IMR-90 (cell line): ENCODE results near the gene AMER2. TPM values are rescaled to one million over a fixed set of nuclear protein-coding genes. Genes with fewer than 3 reads are reported as not detected.

Experiments used
- ATAC-seq: fragments of 200-7000 bp; cut with Tn5 transposase; 2 replicates; pipeline ENCODE4 v1.9.1; 2020; ENCODE audit warnings: low read depth, mild to moderate bottlenecking, moderate library complexity
- BruUV-seq: library from RNA; stranded (reverse); fragments of 400-500 nt; replicated peaks from 2 replicates; lab custom pipeline; 2021; lab: Mats Ljungman, UMichigan
- CTCF ChIA-PET: fragments of 300-600 bp; formaldehyde crosslinking; extraction: SDS; loops from one replicate; lab custom pipeline; 2021; ENCODE audit warnings: antibody characterized with exemption; lab: Yijun Ruan, JAX
- POLR2A ChIA-PET: fragments of 300-600 bp; sonication (Branson Sonifier 250); formaldehyde crosslinking; loops from one replicate; lab custom pipeline; 2022; ENCODE audit warnings: antibody characterized with exemption; ENCODE audit not compliant: unreplicated experiment; lab: Charles Lee
- DNase-seq: peaks from one replicate; pipeline ENCODE4 v3.0.0; 2013
- H2AFZ ChIP-seq: replicated peaks from 2 replicates; pipeline ENCODE3; 2013; ENCODE audit warnings: low read length, mild to moderate bottlenecking; ENCODE audit not compliant: poor library complexity
- H2AK5ac ChIP-seq: 2 replicates; pipeline ENCODE4 v1.6.1; 2013; ENCODE audit warnings: low read depth, low read length, inconsistent platforms
- H2AK9ac ChIP-seq: replicated peaks from 2 replicates; pipeline ENCODE3; 2013; ENCODE audit warnings: mild to moderate bottlenecking, low read depth, low read length, moderate library complexity; ENCODE audit not compliant: poor library complexity
- H2BK120ac ChIP-seq: 2 replicates; pipeline ENCODE4 v1.6.1; 2013; ENCODE audit warnings: low read depth, low read length, inconsistent platforms
- H2BK15ac ChIP-seq: 3 replicates; pipeline ENCODE4 v1.6.1; 2013; ENCODE audit warnings: low read depth, low read length, inconsistent platforms
- H2BK20ac ChIP-seq: 2 replicates; pipeline ENCODE4 v1.6.1; 2013; ENCODE audit warnings: low read depth, mild to moderate bottlenecking, inconsistent platforms, low read length, moderate library complexity
- H2BK5ac ChIP-seq: 2 replicates; pipeline ENCODE4 v1.6.1; 2013; ENCODE audit warnings: mild to moderate bottlenecking, low read depth, low read length, inconsistent platforms; ENCODE audit not compliant: poor library complexity, severe bottlenecking
- H3K14ac ChIP-seq: replicated peaks from 2 replicates; pipeline ENCODE4 v1.6.1; 2013; ENCODE audit warnings: low read depth, low read length, inconsistent platforms
- H3K18ac ChIP-seq: 2 replicates; pipeline ENCODE4 v1.6.1; 2013; ENCODE audit warnings: low read depth, low read length, control low read depth
- H3K23ac ChIP-seq: 2 replicates; pipeline ENCODE4 v1.6.1; 2013; ENCODE audit warnings: low read depth, low read length, inconsistent platforms
- H3K27ac ChIP-seq: 2 replicates; pipeline ENCODE4 v1.5.1; 2013; ENCODE audit warnings: mild to moderate bottlenecking, control low read depth, low read length; ENCODE audit not compliant: insufficient read depth
- H3K27me3 ChIP-seq: 2 replicates; pipeline ENCODE4 v1.6.1; 2013; ENCODE audit warnings: low read length; ENCODE audit not compliant: control insufficient read depth, insufficient read depth
- H3K36me3 ChIP-seq: 2 replicates; pipeline ENCODE4 v1.6.1; 2013; ENCODE audit warnings: low read length, mixed read lengths; ENCODE audit not compliant: control insufficient read depth, insufficient read depth
- H3K4ac ChIP-seq: 2 replicates; pipeline ENCODE4 v1.6.1; 2013; ENCODE audit warnings: low read depth, low read length, inconsistent platforms
- H3K4me1 ChIP-seq: 2 replicates; pipeline ENCODE4 v1.6.1; 2013; ENCODE audit warnings: low read length, mixed read lengths; ENCODE audit not compliant: control insufficient read depth, insufficient read depth
- H3K4me2 ChIP-seq: 2 replicates; pipeline ENCODE4 v1.6.1; 2013; ENCODE audit warnings: low read depth, mild to moderate bottlenecking, control low read depth, low read length, moderate library complexity
- H3K4me3 ChIP-seq: 2 replicates; pipeline ENCODE4 v1.5.1; 2013; ENCODE audit warnings: low read depth, mild to moderate bottlenecking, control low read depth, low read length, moderate library complexity; ENCODE audit not compliant: insufficient read depth
- H3K56ac ChIP-seq: 2 replicates; pipeline ENCODE4 v1.6.1; 2013; ENCODE audit warnings: low read length, inconsistent platforms; ENCODE audit not compliant: insufficient read depth; ENCODE audit errors: extremely low read depth
- H3K79me1 ChIP-seq, 2 experiments: 2 replicates each; pipeline ENCODE4 v1.6.1; 2013; ENCODE audit warnings: low read length in 2 of 2, inconsistent platforms in 1 of 2, low read depth in 1 of 2
- H3K9ac ChIP-seq: 2 replicates; pipeline ENCODE4 v1.6.1; 2013; ENCODE audit warnings: low read depth, low read length, control low read depth
- H3K9me1 ChIP-seq: 2 replicates; pipeline ENCODE4 v1.6.1; 2013; ENCODE audit warnings: low read length, inconsistent platforms; ENCODE audit not compliant: insufficient read depth
- H3K9me3 ChIP-seq: 2 replicates; pipeline ENCODE4 v1.6.1; 2013; ENCODE audit warnings: low read length; ENCODE audit not compliant: control insufficient read depth, insufficient read depth
- H4K20me1 ChIP-seq: 2 replicates; pipeline ENCODE4 v1.6.1; 2013; ENCODE audit warnings: low read length, inconsistent platforms; ENCODE audit not compliant: insufficient read depth
- H4K5ac ChIP-seq: 2 replicates; pipeline ENCODE4 v1.6.1; 2013; ENCODE audit warnings: mild to moderate bottlenecking, low read depth, low read length, control low read depth
- H4K8ac ChIP-seq, 2 experiments: 2 replicates each; pipeline ENCODE4 v1.6.1; 2013; ENCODE audit warnings: low read depth in 2 of 2, low read length in 2 of 2, control low read depth in 1 of 2, inconsistent platforms in 1 of 2
- H4K91ac ChIP-seq: 2 replicates; pipeline ENCODE4 v1.6.1; 2013; ENCODE audit warnings: low read depth, low read length, inconsistent platforms; ENCODE audit not compliant: insufficient read depth
- BHLHE40 ChIP-seq: fragments of 150-350 bp; IDR thresholded peaks from 2 replicates; pipeline ENCODE4 v1.6.1; 2016; ENCODE audit warnings: mild to moderate bottlenecking, low read depth, low read length
- CHD1 ChIP-seq: IDR thresholded peaks from 2 replicates; pipeline ENCODE4 v1.6.1; 2012; ENCODE audit warnings: low read depth, low read length, improper control_type of control experiment
- CTCF ChIP-seq: conservative IDR thresholded peaks from 2 replicates; pipeline ENCODE4 v1.5.1; 2012; ENCODE audit warnings: mild to moderate bottlenecking, low read depth, low read length, improper control_type of control experiment
- ELK1 ChIP-seq: fragments of 150-350 bp; IDR thresholded peaks from 2 replicates; pipeline ENCODE4 v1.6.1; 2016; ENCODE audit warnings: low read depth, mild to moderate bottlenecking, low read length, moderate library complexity, borderline replicate concordance
- NFE2L2 ChIP-seq: fragments of 150-350 bp; IDR thresholded peaks from 2 replicates; pipeline ENCODE4 v1.6.1; 2016; ENCODE audit warnings: low read depth, mild to moderate bottlenecking, low read length
- POLR2A ChIP-seq: IDR thresholded peaks from 2 replicates; pipeline ENCODE4 v1.6.1; 2012; ENCODE audit warnings: mild to moderate bottlenecking, low read depth, low read length
- RCOR1 ChIP-seq: IDR thresholded peaks from 2 replicates; pipeline ENCODE4 v1.6.1; 2012; ENCODE audit warnings: mild to moderate bottlenecking, low read length, improper control_type of control experiment; ENCODE audit not compliant: insufficient replicate concordance
- RFX5 ChIP-seq: IDR thresholded peaks from 2 replicates; pipeline ENCODE4 v1.8.0; 2012; ENCODE audit warnings: low read depth, mild to moderate bottlenecking, low read length, moderate library complexity
- SMC3 ChIP-seq: fragments of 150-350 bp; IDR thresholded peaks from 2 replicates; pipeline ENCODE4 v1.6.1; 2016; ENCODE audit warnings: low read depth, mild to moderate bottlenecking, antibody characterized with exemption, low read length, moderate library complexity
- WGBS, 2 experiments: methylation state at CpG; one replicate each; pipeline versions ENCODE4 v1.1.5 to v1.1.7; 2013; ENCODE audit warnings: missing lambda C conversion rate in 2 of 2; ENCODE audit not compliant: insufficient read length in 1 of 2; ENCODE audit errors: extremely low coverage in 2 of 2; 5-methylcytosine and 5-hydroxymethylcytosine counted together
- dilution Hi-C: fragments of 300-500 bp; cut with HindIII; formaldehyde crosslinking; loops from one replicate; pipeline ENCODE4 v1.14.3; 2018; ENCODE audit warnings: low sequenced_read_pairs; ENCODE audit not compliant: unreplicated experiment
- in situ Hi-C: fragments of 300-500 bp; cut with MboI; formaldehyde crosslinking; loops from 3 replicates; pipeline ENCODE4 v1.14.3; 2019; ENCODE audit warnings: low sequenced_read_pairs, inconsistent platforms, mixed read lengths
- intact Hi-C: fragments of 100-400 bp; cut with micrococcal nuclease; formaldehyde crosslinking; loops from 2 replicates; pipeline ENCODE4 v1.10.0; 2022
- polyA plus RNA-seq, 3 experiments: library from polyadenylated mRNA; depleted of rRNA; stranded (reverse); fragments of >200 nt; gene quantifications; 2 replicates each; pipeline ENCODE4 v1.2.3, GENCODE V29; 2012; ENCODE audit warnings: low replicate concordance in 1 of 3
- total RNA-seq: library from RNA; depleted of rRNA; stranded (reverse); fragments of >200 nt; gene quantifications from 2 replicates; pipeline ENCODE4 v1.2.3, GENCODE V29; 2012
- TF ChIP-seq, protein P1 (sequence below): fragments of 150-350 bp; IDR thresholded peaks from 2 replicates; pipeline ENCODE4 v1.6.1; 2017; ENCODE audit warnings: mild to moderate bottlenecking, antibody characterized with exemption, low read length, low read depth

AMER2 gene
- total and polyA plus RNA-seq, 2 of the 4 experiments (the other 2 are of a cell fraction): not detected

GRCh38 chr13:25147638-25148401 is 24.3 kb downstream of the AMER2 start:
- Histone ChIP-seq H3K9me3 (no peaks in the 10 kb centered on the region), H3K27ac (no peak overlapping the region), H3K23ac (no peak overlapping the region), H2BK120ac (no peak overlapping the region), H3K27me3 (peaks cover 2% of the 10 kb centered on the region), H2AK5ac (no peak overlapping the region), H3K18ac (no peak overlapping the region), H3K36me3 (no peaks in the 10 kb centered on the region), H4K91ac (no peak overlapping the region), H3K79me1 (no peaks in the 10 kb centered on the region), H2BK5ac (no peak overlapping the region), H3K14ac (no peak overlapping the region), H3K4me2 (no peak overlapping the region), H2AFZ (no peak overlapping the region), H4K8ac (no peak overlapping the region), H3K9ac (no peak overlapping the region), H3K9me1 (no peaks in the 10 kb centered on the region), H2BK15ac (no peak overlapping the region), H4K5ac (no peak overlapping the region), H2AK9ac (no peak overlapping the region), H4K20me1 (no peaks in the 10 kb centered on the region), H2BK20ac (no peak overlapping the region), H3K4me1 (no peaks in the 10 kb centered on the region), H3K4ac (no peak overlapping the region), H3K4me3 (no peak overlapping the region), H3K56ac (no peak overlapping the region)
- intact Hi-C loops: no loop called here
- DNase-seq (no peak), ATAC-seq (no peak)
- WGBS, 2 experiments: no CpG with 5 or more reads among the region's 4 CpGs
- no TSS peak for BruUV-seq
- CTCF ChIA-PET: no interaction called here
- POLR2A ChIA-PET: no interaction called here
- dilution Hi-C loops: no loop called here
- TF ChIP-seq CTCF: no peak
- TF ChIP-seq SMC3: no peak
- no peak for TF ChIP-seq POLR2A
- TF ChIP-seq, protein P1, sequence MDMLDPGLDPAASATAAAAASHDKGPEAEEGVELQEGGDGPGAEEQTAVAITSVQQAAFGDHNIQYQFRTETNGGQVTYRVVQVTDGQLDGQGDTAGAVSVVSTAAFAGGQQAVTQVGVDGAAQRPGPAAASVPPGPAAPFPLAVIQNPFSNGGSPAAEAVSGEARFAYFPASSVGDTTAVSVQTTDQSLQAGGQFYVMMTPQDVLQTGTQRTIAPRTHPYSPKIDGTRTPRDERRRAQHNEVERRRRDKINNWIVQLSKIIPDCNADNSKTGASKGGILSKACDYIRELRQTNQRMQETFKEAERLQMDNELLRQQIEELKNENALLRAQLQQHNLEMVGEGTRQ: no peak
- TF ChIP-seq RCOR1: no peak
- TF ChIP-seq CHD1: no peak
- no peak for TF ChIP-seq ELK1
- no peak for TF ChIP-seq BHLHE40
- TF ChIP-seq NFE2L2: no peak
- no peak for TF ChIP-seq RFX5
- in situ Hi-C loops: no loop called here
